ENCODE measurements around the gene MRGPRG. TPM values are rescaled to one million over a fixed set of nuclear protein-coding genes. Genes with fewer than 3 reads are reported as not detected.

Gene MRGPRG
- total and polyA plus RNA-seq, 9 of the 15 experiments (the other 6 are each of a cell fraction or from before 2014, with no cell fraction given), result not detected

DNA sequence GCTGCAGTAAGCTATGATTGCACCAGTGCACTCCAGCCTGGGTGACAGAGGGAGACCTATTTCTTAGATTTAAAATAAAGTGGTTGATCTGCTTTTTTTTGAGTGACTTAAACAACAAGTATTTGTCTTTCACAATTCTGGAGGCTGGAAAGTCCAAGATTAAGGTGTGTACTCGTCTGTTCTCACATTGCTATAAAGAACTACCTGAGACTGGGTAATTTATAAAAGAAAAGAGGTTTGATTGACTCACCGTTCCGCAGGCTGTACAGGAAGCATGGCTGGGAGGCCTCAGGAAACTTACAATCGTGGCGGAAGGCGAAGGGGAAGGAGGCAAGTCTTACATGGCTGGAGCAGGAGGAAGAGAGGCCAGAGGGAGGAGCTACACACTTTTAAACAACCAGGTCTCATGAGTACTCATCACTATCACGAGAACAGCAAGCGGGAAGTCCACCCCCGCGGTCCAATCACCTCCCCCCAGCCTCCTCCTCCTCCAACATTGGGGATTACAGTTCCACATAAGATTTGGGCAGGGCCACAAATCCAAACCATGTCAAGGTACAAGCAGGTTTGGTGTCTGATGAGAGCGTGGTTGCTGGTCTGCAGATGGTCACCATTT lies 33.8 kb downstream of the MRGPRG start:
- CTCF ChIA-PET (ENCODE audit: low intra/inter-chr PET ratio), result no interaction called here
- no peaks in the 10 kb centered on the region for H3K27me3 ChIP-seq (ENCODE audit: control insufficient read depth in 2 of 2, insufficient read depth in 2 of 2, low read length in 2 of 2)

More for the DNA sequence above, 33.8 kb downstream of the MRGPRG start:
- Histone ChIP-seq H3K9me1 (ENCODE audit: control insufficient read depth, insufficient read depth, low read length) (no peaks in the 10 kb centered on the region), H2AFZ (ENCODE audit: low read depth, low read length) (peak overlapping the region; percentile 77), H3K27ac (ENCODE audit: extremely low read depth, low read depth, low read length) (no peak overlapping the region), H3K79me2 (ENCODE audit: control insufficient read depth, insufficient read depth, low read length) (no peaks in the 10 kb centered on the region), H3K9me3 (replicated peaks; ENCODE audit: control insufficient read depth, insufficient read depth, low read depth, low read length) (peaks cover 2% of the 10 kb centered on the region; the same call in 1 of the 2 replicates), H3K4me2 (ENCODE audit: insufficient read depth, low read length) (peak overlapping the region; percentile 5; the same call in 1 of the 2 replicates), H4K20me1 (replicated peaks; ENCODE audit: control insufficient read depth, insufficient read depth, low read length) (no peaks in the 10 kb centered on the region), H3K36me3 (ENCODE audit: control insufficient read depth, insufficient read depth, low read length) (no peaks in the 10 kb centered on the region), H3K4me1 (replicated peaks in 1 of 2; ENCODE audit: control insufficient read depth in 2 of 2, insufficient read depth in 2 of 2, low read length in 2 of 2) (peaks cover 0 to 22% of the 10 kb centered on the region in 2 experiments; a peak in 3 of 5 replicates), H3K9ac (ENCODE audit: insufficient read depth in 1 of 2, low read depth in 2 of 2, low read length in 2 of 2) (no peak overlapping the region; a peak in 1 of 4 replicates), H3K4me3 (no peak overlapping the region)
- DNase-seq (ENCODE audit: extremely low read depth in 1 of 4, low spot score in 3 of 4), result peak in 1 of 4 experiments; percentile 55
- intact Hi-C loops (cut with micrococcal nuclease), result no loop called here
- POLR2A ChIA-PET, result interaction anchor here (1.1 to 1.5 kb wide), 2 partner anchors 15 kb away, joined by 4 read pairs; no protein-coding TSS in a partner anchor
- BruUV-seq (replicated peaks), result no TSS peak
- TF ChIP-seq EGR1 (conservative IDR thresholded peaks at IDR 0.05), result peak; percentile 86
- peak; percentile 87 for TF ChIP-seq CHD2 (IDR thresholded peaks at IDR 0.05; ENCODE audit: low read depth, low read length)
- TF ChIP-seq POLR3G (IDR thresholded peaks at IDR 0.05; ENCODE audit: extremely low read depth, insufficient read length, insufficient replicate concordance), result no peak
- TF ChIP-seq CBX2 (IDR thresholded peaks at IDR 0.05; ENCODE audit: insufficient read depth, low read length, poor library complexity, severe bottlenecking), result no peak
- TF ChIP-seq ZNF408 (CRISPR knock-in tag; IDR thresholded peaks at IDR 0.05; ENCODE audit: low read depth), result no peak
- no peak for TF ChIP-seq MNT (conservative IDR thresholded peaks at IDR 0.05)
- TF ChIP-seq, protein P1, sequence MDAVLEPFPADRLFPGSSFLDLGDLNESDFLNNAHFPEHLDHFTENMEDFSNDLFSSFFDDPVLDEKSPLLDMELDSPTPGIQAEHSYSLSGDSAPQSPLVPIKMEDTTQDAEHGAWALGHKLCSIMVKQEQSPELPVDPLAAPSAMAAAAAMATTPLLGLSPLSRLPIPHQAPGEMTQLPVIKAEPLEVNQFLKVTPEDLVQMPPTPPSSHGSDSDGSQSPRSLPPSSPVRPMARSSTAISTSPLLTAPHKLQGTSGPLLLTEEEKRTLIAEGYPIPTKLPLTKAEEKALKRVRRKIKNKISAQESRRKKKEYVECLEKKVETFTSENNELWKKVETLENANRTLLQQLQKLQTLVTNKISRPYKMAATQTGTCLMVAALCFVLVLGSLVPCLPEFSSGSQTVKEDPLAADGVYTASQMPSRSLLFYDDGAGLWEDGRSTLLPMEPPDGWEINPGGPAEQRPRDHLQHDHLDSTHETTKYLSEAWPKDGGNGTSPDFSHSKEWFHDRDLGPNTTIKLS (IDR thresholded peaks at IDR 0.05; ENCODE audit: borderline replicate concordance, low read depth), result 0 out of 2 replicates have a peak, but pooled peaks have one; percentile 21
- TF ChIP-seq ZNF133 (CRISPR knock-in tag; IDR thresholded peaks at IDR 0.05), result no peak
- peak; percentile 39; the same call in 1 of the 2 replicates for TF ChIP-seq ZNF316 (IDR thresholded peaks at IDR 0.05)
- no peak for TF ChIP-seq MED1 (CRISPR knock-in tag; IDR thresholded peaks at IDR 0.05; ENCODE audit: borderline replicate concordance)
- no peak for TF ChIP-seq ESRRB (CRISPR knock-in tag; IDR thresholded peaks at IDR 0.05; ENCODE audit: borderline replicate concordance)
- TF ChIP-seq, protein P2, sequence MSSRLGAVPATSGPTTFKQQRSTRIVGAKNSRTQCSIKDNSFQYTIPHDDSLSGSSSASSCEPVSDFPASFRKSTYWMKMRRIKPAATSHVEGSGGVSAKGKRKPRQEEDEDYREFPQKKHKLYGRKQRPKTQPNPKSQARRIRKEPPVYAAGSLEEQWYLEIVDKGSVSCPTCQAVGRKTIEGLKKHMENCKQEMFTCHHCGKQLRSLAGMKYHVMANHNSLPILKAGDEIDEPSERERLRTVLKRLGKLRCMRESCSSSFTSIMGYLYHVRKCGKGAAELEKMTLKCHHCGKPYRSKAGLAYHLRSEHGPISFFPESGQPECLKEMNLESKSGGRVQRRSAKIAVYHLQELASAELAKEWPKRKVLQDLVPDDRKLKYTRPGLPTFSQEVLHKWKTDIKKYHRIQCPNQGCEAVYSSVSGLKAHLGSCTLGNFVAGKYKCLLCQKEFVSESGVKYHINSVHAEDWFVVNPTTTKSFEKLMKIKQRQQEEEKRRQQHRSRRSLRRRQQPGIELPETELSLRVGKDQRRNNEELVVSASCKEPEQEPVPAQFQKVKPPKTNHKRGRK (tag; IDR thresholded peaks at IDR 0.05), result no peak
- TF ChIP-seq, protein P3, sequence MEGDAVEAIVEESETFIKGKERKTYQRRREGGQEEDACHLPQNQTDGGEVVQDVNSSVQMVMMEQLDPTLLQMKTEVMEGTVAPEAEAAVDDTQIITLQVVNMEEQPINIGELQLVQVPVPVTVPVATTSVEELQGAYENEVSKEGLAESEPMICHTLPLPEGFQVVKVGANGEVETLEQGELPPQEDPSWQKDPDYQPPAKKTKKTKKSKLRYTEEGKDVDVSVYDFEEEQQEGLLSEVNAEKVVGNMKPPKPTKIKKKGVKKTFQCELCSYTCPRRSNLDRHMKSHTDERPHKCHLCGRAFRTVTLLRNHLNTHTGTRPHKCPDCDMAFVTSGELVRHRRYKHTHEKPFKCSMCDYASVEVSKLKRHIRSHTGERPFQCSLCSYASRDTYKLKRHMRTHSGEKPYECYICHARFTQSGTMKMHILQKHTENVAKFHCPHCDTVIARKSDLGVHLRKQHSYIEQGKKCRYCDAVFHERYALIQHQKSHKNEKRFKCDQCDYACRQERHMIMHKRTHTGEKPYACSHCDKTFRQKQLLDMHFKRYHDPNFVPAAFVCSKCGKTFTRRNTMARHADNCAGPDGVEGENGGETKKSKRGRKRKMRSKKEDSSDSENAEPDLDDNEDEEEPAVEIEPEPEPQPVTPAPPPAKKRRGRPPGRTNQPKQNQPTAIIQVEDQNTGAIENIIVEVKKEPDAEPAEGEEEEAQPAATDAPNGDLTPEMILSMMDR (IDR thresholded peaks at IDR 0.05 in 2 of 3, conservative IDR thresholded peaks at IDR 0.05 in 1 of 3; ENCODE audit: insufficient read depth in 2 of 3, low read depth in 1 of 3, low read length in 3 of 3), result peak in 1 of 3 experiments; percentile 8; a peak in 1 of 6 replicates
- TF ChIP-seq TRIM24 (IDR thresholded peaks at IDR 0.05), result peak in 1 of 2 experiments; percentile 51; a peak in 1 of 4 replicates
- TF ChIP-seq STAT5A (IDR thresholded peaks at IDR 0.05; ENCODE audit: borderline replicate concordance, low read length), result no peak
- 49% methylated on average over 8 of the region's 11 CpGs for WGBS (ENCODE audit: insufficient coverage, low coverage, missing lambda C conversion rate)
- in situ Hi-C loops (cut with MboI), result no loop called here
- peak; percentile 83 for ATAC-seq
- peak; percentile 83 for FAIRE-seq

Data from K562 (cell line).